A549 (cell line): ENCODE data around the gene EXT2.

Source experiments
- EP300 ChIP-seq, 2 experiments: fragments of >200 bp; sonication (Bioruptor Twin); formaldehyde crosslinking; IDR thresholded peaks; 2 replicates in 1 of 2; 3 replicates in 1 of 2; pipeline ENCODE4 v1.6.1; 2016 to 2017
- ESRRA ChIP-seq: fragments of 150-350 bp; IDR thresholded peaks from 2 replicates; pipeline ENCODE4 v1.6.1; 2014; ENCODE audit warnings: mild to moderate bottlenecking, low read length, borderline replicate concordance
- HOXB5 ChIP-seq: fragments of 250-450 bp; sonication (Bioruptor Pico); IDR thresholded peaks from 2 replicates; pipeline ENCODE4 v1.5.0; 2020; ENCODE audit warnings: mild to moderate bottlenecking, moderate library complexity
- POLR2A ChIP-seq: IDR thresholded peaks from 2 replicates; pipeline ENCODE4 v1.6.1; 2012; ENCODE audit warnings: mild to moderate bottlenecking, low read length
- POLR2AphosphoS2 ChIP-seq: conservative IDR thresholded peaks from 2 replicates; pipeline ENCODE4 v1.6.1; 2012; ENCODE audit warnings: low read length, improper control_type of control experiment, inconsistent platforms
- TP53 ChIP-seq: fragments of 250-450 bp; sonication (Bioruptor Pico); IDR thresholded peaks from 2 replicates; pipeline ENCODE4 v1.5.0; 2021; ENCODE audit warnings: mild to moderate bottlenecking, moderate library complexity
- TF ChIP-seq, protein P1 (sequence below): fragments of >200 bp; sonication (Bioruptor Twin); formaldehyde crosslinking; IDR thresholded peaks from 3 replicates; pipeline ENCODE4 v1.5.1; 2016
- TF ChIP-seq, protein P2 (sequence below): fragments of 200-600 bp; sonication (generic); IDR thresholded peaks from 2 replicates; pipeline ENCODE4 v1.6.1; 2016; ENCODE audit warnings: antibody characterized with exemption, mild to moderate bottlenecking, moderate library complexity
- TF ChIP-seq, protein P3 (sequence below): fragments of 250-450 bp; sonication (Bioruptor Pico); IDR thresholded peaks from 2 replicates; pipeline ENCODE4 v1.5.0; 2021; ENCODE audit warnings: mild to moderate bottlenecking, moderate library complexity, borderline replicate concordance
- TF ChIP-seq, protein P4 (sequence below): IDR thresholded peaks from 2 replicates; pipeline ENCODE4 v1.6.1; 2012; ENCODE audit warnings: low read depth, borderline replicate concordance
- TF ChIP-seq, protein P5 (sequence below): IDR thresholded peaks from 2 replicates; pipeline ENCODE4 v1.6.1; 2012

DNA sequence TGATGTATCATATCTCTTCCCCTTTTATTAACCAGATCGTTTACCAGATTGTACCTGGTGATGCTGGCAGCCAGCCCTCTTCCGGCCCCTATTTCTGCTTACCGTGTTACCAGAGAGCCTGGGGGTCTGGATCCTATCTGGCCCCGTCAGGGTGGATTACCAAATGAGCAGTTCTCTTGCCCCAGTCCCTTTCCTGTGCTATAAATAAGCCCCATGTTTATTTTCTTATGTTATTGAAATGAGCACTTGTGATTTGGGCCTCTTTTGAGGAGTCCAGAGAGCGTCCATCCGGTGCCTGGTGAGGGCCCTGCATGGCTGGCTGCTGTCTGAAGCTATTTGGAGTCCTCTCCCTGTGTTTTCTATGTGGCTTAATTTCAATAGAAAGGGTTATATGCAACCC, 154.9 kb downstream of the EXT2 start:
- TF ChIP-seq, protein P1, sequence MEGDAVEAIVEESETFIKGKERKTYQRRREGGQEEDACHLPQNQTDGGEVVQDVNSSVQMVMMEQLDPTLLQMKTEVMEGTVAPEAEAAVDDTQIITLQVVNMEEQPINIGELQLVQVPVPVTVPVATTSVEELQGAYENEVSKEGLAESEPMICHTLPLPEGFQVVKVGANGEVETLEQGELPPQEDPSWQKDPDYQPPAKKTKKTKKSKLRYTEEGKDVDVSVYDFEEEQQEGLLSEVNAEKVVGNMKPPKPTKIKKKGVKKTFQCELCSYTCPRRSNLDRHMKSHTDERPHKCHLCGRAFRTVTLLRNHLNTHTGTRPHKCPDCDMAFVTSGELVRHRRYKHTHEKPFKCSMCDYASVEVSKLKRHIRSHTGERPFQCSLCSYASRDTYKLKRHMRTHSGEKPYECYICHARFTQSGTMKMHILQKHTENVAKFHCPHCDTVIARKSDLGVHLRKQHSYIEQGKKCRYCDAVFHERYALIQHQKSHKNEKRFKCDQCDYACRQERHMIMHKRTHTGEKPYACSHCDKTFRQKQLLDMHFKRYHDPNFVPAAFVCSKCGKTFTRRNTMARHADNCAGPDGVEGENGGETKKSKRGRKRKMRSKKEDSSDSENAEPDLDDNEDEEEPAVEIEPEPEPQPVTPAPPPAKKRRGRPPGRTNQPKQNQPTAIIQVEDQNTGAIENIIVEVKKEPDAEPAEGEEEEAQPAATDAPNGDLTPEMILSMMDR, result no peak
- TF ChIP-seq TP53 (no peak), POLR2AphosphoS2 (no peak), POLR2A (no peak), HOXB5 (no peak), ESRRA (no peak), EP300 (IDR thresholded peaks at IDR 0.05) (no peak)
- TF ChIP-seq, protein P2, sequence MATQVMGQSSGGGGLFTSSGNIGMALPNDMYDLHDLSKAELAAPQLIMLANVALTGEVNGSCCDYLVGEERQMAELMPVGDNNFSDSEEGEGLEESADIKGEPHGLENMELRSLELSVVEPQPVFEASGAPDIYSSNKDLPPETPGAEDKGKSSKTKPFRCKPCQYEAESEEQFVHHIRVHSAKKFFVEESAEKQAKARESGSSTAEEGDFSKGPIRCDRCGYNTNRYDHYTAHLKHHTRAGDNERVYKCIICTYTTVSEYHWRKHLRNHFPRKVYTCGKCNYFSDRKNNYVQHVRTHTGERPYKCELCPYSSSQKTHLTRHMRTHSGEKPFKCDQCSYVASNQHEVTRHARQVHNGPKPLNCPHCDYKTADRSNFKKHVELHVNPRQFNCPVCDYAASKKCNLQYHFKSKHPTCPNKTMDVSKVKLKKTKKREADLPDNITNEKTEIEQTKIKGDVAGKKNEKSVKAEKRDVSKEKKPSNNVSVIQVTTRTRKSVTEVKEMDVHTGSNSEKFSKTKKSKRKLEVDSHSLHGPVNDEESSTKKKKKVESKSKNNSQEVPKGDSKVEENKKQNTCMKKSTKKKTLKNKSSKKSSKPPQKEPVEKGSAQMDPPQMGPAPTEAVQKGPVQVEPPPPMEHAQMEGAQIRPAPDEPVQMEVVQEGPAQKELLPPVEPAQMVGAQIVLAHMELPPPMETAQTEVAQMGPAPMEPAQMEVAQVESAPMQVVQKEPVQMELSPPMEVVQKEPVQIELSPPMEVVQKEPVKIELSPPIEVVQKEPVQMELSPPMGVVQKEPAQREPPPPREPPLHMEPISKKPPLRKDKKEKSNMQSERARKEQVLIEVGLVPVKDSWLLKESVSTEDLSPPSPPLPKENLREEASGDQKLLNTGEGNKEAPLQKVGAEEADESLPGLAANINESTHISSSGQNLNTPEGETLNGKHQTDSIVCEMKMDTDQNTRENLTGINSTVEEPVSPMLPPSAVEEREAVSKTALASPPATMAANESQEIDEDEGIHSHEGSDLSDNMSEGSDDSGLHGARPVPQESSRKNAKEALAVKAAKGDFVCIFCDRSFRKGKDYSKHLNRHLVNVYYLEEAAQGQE, result no peak
- TF ChIP-seq, protein P3, sequence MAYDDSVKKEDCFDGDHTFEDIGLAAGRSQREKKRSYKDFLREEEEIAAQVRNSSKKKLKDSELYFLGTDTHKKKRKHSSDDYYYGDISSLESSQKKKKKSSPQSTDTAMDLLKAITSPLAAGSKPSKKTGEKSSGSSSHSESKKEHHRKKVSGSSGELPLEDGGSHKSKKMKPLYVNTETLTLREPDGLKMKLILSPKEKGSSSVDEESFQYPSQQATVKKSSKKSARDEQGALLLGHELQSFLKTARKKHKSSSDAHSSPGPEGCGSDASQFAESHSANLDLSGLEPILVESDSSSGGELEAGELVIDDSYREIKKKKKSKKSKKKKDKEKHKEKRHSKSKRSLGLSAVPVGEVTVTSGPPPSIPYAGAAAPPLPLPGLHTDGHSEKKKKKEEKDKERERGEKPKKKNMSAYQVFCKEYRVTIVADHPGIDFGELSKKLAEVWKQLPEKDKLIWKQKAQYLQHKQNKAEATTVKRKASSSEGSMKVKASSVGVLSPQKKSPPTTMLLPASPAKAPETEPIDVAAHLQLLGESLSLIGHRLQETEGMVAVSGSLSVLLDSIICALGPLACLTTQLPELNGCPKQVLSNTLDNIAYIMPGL (CRISPR knock-in tag), result no peak
- TF ChIP-seq, protein P4, sequence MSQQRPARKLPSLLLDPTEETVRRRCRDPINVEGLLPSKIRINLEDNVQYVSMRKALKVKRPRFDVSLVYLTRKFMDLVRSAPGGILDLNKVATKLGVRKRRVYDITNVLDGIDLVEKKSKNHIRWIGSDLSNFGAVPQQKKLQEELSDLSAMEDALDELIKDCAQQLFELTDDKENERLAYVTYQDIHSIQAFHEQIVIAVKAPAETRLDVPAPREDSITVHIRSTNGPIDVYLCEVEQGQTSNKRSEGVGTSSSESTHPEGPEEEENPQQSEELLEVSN, result no peak
- TF ChIP-seq, protein P5, sequence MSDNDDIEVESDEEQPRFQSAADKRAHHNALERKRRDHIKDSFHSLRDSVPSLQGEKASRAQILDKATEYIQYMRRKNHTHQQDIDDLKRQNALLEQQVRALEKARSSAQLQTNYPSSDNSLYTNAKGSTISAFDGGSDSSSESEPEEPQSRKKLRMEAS, result no peak
